NCI-H524 treated with DMSO at 0.1 percent for 48 hours (cell line): ENCODE measurements around the gene PQBP1.
"Not testable (repeated sequence)": the region's sequence is repeated elsewhere in the genome, so short reads cannot be mapped to it uniquely, and the experiment has no call there.

Experiments
- DNase-seq: peaks from one replicate; lab custom pipeline; 2025; lab: John Stamatoyannopoulos, UW

Gene PQBP1

GRCh38 chrX:48897625-48898306 is at the start of gene PQBP1, which contains the start of gene TIMM17B:
Gene PQBP1, plus strand, starts transcription at chrX:48897930. Its CDS starts 580 bp downstream, at chrX:48898510.
Gene TIMM17B, minus strand, starts transcription at chrX:48897768. Its CDS starts 19 bp downstream, at chrX:48897749.
- peak; percentile 94 for DNase-seq

- no peak for DNase-seq
Measured at GRCh38 chrX:48848847-48849246, 48.9 kb upstream of the PQBP1 start.

GRCh38 chrX:48852857-48853256 is 44.9 kb upstream of the PQBP1 start:
- DNase-seq: no peak

GRCh38 chrX:48853494-48853893 is 44.2 kb upstream of the PQBP1 start:
- DNase-seq: not testable (repeated sequence)

GRCh38 chrX:48854121-48854804 is 43.5 kb upstream of the PQBP1 start:
- not testable (repeated sequence) for DNase-seq

GRCh38 chrX:48854898-48855297 is 42.8 kb upstream of the PQBP1 start:
- no peak for DNase-seq

GRCh38 chrX:48864210-48864609 is 33.5 kb upstream of the PQBP1 start:
- DNase-seq: no peak

GRCh38 chrX:48872017-48872416 is 25.7 kb upstream of the PQBP1 start:
- not testable (repeated sequence) for DNase-seq

- DNase-seq: not testable (repeated sequence)
Measured at GRCh38 chrX:48876944-48877343, 20.8 kb upstream of the PQBP1 start.

- DNase-seq: no peak
Measured at GRCh38 chrX:48883729-48884128, 14.0 kb upstream of the PQBP1 start.

- DNase-seq: not testable (repeated sequence)
Measured at GRCh38 chrX:48886586-48886985, 11.1 kb upstream of the PQBP1 start.

- peak; percentile 2 for DNase-seq
Measured at GRCh38 chrX:48890296-48890925, 7.3 kb upstream of the PQBP1 start.

GRCh38 chrX:48890934-48891401 is 6.8 kb upstream of the PQBP1 start:
- no peak for DNase-seq

- peak; percentile 55 for DNase-seq
Measured at GRCh38 chrX:48891402-48892288, 6.1 kb upstream of the PQBP1 start.

- DNase-seq: no peak
Measured at GRCh38 chrX:48892896-48893295, 4.8 kb upstream of the PQBP1 start.

GRCh38 chrX:48893556-48894348 is 4.0 kb upstream of the PQBP1 start:
- no peak for DNase-seq

GRCh38 chrX:48894891-48895290 is 2.8 kb upstream of the PQBP1 start:
- no peak for DNase-seq

GRCh38 chrX:48896611-48897011 is 1.1 kb upstream of the PQBP1 start:
- DNase-seq: no peak

- peak; percentile 9 for DNase-seq
Measured at GRCh38 chrX:48897157-48897624, 539 bp upstream of the PQBP1 start.

- DNase-seq: no peak
Measured at GRCh38 chrX:48899078-48899410, 1.3 kb downstream of the PQBP1 start.

- DNase-seq: no peak
Measured at GRCh38 chrX:48901069-48901468, 3.3 kb downstream of the PQBP1 start.
